Measurements from ENCODE around the gene C6orf132.

DNA sequence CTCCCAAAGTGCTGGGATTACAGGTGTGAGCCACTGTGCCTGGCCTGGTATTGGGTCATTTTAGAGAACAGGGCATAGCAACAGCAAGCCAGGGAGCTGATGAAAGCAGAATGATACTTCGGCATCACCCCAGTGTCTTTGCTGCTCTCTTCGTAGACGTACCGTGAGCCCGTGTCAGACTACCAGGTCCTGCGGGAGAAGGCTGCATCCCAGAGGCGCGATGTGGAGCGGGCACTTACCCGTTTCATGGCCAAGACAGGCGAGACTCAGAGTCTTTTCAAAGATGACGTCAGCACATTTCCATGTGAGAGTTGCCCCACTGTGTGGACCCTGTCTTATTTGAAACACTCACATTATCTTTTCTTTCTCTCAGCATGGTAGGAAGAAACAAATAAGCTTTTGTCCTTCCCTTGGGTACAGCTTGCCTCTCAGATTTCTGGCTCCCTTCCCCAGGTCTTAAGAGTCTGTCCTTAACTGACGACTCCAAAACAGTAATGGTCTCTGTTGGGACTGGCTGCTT is 76.2 kb downstream of the C6orf132 start:
- TF ChIP-seq, protein P1, sequence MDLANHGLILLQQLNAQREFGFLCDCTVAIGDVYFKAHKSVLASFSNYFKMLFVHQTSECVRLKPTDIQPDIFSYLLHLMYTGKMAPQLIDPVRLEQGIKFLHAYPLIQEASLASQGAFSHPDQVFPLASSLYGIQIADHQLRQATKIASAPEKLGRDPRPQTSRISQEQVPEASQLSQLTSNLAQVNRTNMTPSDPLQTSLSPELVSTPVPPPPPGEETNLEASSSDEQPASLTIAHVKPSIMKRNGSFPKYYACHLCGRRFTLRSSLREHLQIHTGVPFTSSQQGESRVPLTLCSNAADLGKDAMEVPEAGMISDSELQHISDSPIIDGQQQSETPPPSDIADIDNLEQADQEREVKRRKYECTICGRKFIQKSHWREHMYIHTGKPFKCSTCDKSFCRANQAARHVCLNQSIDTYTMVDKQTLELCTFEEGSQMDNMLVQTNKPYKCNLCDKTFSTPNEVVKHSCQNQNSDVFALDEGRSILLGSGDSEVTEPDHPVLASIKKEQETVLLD (IDR thresholded peaks at IDR 0.05): no peak
- TF ChIP-seq HMG20B (CRISPR knock-in tag; IDR thresholded peaks at IDR 0.05) (no peak), NBN (IDR thresholded peaks at IDR 0.05; ENCODE audit: low read depth) (no peak), STAT5A (IDR thresholded peaks at IDR 0.05; ENCODE audit: borderline replicate concordance, low read length) (no peak)
- TF ChIP-seq, protein P2, sequence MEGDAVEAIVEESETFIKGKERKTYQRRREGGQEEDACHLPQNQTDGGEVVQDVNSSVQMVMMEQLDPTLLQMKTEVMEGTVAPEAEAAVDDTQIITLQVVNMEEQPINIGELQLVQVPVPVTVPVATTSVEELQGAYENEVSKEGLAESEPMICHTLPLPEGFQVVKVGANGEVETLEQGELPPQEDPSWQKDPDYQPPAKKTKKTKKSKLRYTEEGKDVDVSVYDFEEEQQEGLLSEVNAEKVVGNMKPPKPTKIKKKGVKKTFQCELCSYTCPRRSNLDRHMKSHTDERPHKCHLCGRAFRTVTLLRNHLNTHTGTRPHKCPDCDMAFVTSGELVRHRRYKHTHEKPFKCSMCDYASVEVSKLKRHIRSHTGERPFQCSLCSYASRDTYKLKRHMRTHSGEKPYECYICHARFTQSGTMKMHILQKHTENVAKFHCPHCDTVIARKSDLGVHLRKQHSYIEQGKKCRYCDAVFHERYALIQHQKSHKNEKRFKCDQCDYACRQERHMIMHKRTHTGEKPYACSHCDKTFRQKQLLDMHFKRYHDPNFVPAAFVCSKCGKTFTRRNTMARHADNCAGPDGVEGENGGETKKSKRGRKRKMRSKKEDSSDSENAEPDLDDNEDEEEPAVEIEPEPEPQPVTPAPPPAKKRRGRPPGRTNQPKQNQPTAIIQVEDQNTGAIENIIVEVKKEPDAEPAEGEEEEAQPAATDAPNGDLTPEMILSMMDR (IDR thresholded peaks at IDR 0.05 in 2 of 3, conservative IDR thresholded peaks at IDR 0.05 in 1 of 3; ENCODE audit: insufficient read depth in 2 of 3, low read depth in 1 of 3, low read length in 3 of 3): no peak

Data from K562 (cell line).